GM19193 (cell line): Measurements from ENCODE around the gene FTH1.

Experiments used
- POLR2A ChIP-seq: IDR thresholded peaks from 4 replicates; pipeline ENCODE4 v1.6.1; 2011; ENCODE audit not compliant: insufficient read depth, insufficient read length; ENCODE audit errors: extremely low read depth

Gene FTH1

DNA sequence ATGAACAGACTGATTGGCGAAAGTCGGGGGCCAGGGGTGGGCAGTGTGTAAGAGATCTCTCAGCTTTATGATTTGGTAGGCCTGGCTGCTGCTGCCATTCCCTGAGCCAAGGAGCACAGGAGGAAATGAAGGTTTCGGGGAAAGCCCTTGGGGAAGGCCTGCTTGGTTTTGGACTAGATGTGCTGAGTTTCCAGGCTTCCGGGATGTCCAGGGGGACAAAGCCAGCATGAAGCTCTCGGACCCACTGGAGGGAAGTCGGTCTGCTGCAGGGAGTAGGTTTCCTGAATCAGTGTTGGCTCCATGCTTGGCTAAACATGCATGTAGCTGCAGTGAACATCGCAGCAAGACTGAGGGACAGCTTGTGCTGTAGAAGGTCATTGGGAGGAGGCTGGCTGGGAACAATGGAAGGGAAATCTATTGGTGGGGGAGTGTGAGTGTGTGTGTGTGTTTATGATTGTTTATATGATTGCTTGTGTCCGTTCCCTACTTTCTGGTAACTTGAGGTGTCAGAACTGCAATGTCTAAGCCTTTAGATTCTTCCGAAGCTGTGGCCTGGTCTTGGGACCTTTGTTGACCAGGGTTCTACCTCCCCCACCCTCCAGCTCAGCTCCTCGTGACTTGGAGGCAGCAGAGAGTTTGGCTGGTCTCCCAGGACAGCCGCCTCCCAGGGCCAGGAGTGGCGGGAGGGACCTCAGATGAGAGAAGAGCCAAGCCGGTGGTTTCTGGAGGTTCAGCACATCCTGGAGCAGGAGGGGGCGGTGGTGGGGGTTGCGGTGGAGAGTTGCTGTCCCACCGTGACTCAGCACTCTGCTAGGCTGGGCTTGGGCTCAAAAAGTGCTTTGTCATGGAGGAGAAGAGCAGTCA lies 4.0 kb upstream of the FTH1 start:
- peak; percentile 55 for TF ChIP-seq POLR2A

DNA sequence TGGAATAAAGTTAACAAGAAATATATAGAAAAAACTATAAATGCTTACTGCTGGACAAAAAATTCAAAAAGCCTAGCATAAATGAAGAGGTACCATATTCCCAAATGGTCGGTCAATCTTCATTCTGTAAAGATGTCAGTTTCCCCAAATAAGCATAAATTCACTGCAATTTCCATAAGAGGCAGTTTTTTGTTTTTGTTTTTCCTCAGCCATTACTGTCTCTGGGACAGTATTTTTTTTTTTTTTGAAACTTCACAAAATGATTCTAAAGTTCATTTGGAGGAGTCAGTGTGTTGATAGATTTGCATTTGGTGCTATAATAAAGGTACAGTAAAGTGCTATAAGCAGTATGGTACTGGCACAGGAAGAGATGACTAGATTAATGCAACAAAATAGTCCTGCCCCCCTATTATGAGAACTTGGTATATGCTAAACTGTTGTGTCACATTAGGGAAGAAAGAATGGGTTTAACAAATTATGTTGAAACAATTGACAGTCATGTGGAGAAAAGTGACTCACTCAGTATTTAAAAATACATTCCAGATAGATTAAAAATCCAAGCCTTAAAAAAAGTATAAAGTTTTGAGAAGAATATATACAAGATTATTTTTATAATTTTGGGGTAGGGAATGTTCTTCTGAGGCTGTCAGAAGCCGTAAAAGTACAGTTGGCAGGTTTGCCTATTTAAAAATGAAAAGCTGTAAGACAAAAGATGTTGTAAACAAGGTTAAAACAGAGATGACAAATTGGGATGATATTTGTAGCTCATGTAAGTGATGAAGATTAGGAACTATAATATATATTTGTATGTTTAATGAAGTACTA lies 2.6 kb upstream of the FTH1 start:
- TF ChIP-seq POLR2A = no peak

DNA sequence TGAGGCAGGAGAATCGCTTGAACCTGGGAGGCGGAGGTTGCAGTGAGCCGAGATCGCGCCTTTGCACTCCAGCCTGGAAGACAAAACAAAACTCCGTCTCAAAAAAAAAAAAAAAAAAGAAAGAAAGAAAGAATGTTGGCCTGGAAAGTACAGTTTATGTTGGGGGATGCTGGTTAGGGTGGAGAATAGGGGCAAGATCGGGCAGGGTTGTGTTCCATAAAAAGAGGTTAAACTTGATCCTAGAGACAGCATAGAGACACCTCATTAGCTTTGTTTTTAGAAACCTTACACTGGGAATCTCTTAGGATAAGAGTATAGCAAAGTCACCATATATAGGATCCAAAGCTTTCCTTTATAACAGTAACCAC lies 1.9 kb upstream of the FTH1 start:
- no peak for TF ChIP-seq POLR2A

DNA sequence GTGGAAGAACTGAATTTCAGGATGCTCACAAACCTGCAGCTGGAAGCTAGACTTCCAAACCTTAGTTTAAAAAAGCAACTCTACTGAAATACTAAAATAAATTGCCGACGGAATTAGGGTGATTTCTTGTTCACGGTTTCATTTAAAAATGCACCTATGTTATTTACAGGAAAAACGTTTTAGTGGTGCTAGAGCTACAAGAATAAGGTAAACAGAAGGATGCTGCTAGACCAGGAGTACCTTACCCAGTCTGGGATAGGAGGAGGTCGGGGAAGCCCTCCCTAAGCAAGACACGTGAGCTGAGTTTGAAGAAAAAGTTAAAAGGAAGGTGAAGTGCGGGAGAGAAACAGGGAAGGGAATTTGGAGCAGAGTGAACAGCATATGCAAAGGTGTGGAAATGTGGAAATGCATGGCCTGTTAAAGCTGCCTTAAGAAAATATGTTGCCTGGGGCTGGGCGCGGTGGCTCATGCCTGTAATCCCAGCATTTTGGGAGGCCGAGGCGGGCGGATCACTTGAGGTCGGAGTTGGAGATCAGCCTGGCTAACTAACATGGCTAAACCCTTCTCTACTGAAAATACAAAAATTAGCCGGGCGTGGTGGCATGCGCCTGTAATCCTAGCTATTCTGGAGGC lies 1.4 kb upstream of the FTH1 start:
- no peak for TF ChIP-seq POLR2A

DNA sequence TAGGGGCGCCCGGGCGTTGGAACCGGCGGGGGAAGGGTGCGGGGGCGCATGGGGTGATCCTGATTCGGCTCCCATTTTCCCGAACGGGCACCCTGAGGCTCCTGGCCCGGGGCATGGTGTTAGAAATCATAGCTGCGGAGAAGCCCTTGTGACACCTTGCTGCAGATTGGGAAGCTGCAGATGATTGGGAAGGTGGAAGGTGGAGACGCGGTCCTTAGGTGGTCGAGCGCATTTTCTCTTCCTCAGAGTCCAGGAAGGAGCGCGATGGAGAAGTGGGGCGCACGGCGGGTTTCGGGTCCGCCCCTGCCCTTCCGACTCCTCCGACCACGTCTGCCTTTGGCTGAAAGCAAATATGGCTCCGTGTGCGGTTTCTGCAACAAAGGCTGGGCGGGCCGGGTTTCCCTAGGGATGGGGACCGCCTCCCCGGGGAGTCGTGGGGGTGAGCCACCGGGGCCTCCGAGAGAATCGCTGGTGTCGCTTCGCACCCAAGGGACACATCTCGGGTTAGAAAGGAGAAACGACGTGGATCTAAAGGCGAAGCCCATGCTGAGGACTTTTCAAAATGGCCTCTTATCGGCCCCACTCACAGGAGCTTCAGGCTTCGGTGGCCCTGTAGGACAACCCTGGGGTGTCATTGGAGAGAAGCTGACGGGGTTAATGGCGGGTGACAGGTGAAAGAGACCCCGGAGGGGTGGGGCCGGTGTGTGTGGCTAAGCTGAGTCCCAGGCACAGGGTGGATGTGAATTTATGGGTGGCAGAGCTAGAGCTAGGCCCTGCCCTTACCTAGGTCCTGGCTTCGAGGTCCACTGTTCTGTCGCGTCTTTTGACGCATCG lies 707 bp upstream of the FTH1 start:
- peak; percentile 31 for TF ChIP-seq POLR2A

DNA sequence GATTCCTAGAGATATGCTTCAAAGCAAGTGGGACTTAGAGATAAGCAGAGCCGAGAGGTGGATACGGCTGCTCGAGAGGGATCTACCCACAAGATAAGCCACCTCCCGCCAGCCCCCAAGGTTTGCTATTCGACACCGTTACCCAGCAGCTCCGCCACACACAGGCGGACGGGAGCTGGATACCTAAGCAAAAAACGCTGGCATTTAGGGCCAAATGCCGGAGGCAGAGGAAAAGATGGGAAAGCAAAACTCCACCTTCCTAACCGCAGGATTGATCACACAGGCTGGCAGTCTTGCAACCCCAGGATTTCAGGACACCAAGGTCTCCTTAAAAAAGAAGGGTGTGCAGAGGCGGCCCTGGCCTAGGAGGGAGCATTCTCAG lies 709 bp downstream of the FTH1 start:
- TF ChIP-seq POLR2A = no peak

DNA sequence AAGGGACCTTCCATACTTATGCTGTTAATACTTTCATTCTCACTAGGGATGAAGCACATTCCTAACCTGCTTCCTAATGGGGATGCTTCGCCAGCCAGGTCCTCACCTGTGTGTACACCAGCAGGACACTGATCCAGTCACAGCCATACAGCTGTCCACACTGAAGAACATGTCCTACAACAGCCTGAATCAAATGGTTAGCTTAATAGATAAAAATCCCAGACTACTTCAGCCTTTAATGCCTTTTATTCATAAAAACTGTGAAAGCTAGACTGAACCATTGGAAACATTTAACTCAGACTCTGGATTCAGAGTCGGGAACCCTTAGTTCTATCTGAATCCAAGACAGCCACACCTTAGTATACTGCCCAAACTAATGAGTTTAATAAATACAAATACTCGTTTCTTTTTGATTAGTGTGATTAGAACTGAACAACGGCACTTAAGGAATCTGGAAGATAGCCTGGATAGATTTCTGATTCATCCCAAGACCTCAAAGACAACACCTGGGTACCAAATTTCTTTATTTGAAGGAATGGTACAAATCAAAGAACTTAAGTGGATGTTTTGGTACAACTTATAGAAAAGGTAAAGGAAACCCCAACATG lies 3.3 kb downstream of the FTH1 start:
- no peak for TF ChIP-seq POLR2A

DNA sequence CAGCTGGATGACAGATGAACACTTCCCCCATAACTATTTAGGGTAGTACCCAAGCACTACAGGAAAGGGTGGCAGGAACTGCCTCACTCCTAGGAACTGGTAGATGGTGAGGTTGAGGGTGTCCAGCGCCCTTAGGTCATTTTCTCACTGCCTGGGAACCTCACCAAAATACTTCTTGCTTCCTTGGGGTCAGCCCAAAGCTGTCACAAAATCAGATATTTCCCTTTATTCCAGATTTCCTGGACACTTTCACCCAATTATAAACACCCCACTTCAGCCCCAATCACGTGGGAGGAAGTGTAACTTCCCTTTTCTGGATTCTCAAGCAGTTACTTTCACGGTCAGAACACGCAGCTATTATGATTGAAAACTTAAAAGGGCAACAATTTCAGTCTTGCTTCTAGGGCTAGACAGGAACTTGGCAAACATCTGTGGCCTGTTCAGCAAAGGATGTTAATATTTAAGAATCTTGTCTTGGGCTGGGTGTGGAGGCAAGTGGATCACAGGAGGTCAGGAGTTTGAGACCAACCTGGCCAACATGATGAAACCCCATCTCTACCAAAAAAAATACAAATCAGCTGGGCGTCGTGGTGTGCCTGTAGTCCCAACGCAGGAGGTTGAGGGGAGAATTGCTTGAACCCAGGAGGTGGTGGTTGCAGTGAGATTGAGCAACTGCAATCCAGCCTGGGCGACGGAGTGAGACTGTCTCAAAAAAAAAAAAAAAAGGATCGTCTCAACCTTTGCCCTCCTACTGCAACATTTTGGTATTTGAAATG lies 4.0 kb downstream of the FTH1 start:
- peak; percentile 57 for TF ChIP-seq POLR2A

DNA sequence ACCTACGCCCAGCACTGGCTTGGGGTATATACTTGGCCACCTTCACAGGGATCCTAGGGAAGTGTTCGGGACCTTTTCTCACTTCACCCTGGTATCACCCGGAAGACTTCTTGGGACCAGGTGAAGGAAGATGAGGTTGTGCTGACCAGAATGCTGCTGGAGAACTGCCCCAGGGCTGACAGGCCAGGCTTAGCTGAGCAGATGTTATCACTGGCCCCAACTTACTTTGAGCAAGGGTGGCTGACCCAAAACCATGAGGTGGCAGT lies 4.5 kb downstream of the FTH1 start:
- TF ChIP-seq POLR2A = no peak

DNA sequence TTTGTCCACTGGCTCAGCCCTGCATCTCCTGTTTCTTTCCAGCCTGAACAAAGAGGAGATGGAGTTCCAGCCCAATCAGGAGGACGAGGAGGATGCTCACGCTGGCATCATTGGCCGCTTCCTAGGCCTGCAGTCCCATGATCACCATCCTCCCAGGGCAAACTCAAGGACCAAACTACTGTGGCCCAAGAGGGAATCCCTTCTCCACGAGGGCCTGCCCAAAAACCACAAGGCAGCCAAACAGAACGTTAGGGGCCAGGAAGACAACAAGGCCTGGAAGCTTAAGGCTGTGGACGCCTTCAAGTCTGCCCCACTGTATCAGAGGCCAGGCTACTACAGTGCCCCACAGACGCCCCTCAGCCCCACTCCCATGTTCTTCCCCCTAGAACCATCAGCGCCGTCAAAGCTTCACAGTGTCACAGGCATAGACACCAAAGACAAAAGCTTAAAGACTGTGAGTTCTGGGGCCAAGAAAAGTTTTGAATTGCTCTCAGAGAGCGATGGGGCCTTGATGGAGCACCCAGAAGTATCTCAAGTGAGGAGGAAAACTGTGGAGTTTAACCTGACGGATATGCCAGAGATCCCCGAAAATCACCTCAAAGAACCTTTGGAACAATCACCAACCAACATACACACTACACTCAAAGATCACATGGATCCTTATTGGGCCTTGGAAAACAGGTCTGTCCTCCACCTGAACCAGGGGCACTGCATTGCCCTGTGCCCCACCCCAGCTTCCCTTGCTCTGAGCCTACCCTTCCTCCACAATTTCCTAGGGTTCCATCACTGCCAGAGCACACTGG lies 5.0 kb downstream of the FTH1 start:
- TF ChIP-seq POLR2A = no peak

DNA sequence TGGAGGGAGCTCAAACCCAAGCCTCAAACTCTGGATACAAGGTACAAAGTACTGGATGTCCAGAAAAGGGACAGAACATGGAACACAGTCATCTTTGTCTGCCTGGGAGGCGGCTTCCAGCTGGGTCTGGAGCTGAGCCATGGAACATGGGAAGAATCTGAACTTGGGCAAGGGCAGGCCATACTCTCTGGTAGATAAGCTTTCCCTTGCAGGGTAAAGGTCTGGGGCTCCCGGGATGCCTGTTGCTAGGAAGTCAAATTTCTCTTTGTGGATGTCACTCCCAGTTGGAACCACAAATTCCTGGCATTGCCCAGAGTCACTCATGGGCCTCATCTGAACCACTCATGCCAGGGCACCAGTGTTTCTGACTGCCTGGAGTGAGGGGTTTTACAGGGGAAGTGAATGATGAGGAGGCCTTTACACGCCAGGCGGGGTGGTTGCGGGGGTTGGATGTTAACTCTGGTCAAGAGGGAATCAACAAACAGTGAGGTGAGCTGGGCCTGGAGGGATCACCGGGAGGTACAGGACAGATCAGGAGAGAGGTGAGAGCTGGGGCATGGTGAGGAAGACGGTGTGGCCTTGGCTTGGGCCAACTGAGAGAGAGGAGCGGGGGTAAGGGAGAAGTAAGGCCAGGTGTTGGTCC lies 5.7 kb downstream of the FTH1 start:
- no peak for TF ChIP-seq POLR2A

DNA sequence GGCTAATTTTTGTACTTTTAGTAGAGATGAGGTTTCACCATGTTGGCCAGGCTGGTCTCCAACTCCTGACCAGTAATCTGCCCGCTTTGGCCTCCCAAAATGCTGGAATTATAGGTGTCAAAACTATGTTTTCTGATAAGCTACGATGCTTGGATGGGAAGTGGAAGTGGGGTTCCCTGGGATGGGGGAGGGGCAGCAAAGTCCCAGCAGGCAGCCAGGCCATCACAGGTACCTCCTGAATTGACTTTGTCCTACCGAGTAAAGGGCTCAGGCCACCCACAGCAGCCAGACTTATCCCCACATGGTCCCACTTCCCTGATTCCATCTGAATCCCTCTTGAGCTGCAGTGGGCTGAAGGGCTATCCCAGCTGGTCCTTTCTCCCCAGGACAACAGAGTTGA lies 6.9 kb downstream of the FTH1 start:
- no peak for TF ChIP-seq POLR2A

DNA sequence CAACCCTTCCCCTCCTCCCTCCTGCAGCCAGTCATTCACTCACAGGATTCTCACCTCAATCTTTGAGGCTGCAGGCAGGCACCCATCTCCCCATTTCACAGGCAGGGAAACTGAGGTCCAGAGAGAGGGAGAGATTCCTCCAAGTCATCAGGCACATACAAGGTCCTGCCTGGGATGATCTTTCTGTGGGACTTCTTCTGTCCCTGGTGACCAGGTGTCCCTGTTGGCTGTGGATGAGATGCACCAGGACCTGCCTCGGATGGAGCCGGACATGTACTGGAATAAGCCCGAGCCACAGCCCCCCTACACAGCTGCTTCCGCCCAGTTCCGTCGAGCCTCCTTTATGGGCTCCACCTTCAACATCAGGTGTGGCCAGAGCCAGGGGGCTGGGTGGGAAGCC lies 7.8 kb downstream of the FTH1 start:
- TF ChIP-seq POLR2A = no peak
